ENCODE measurements around the gene SYS1. TPM values are rescaled to one million over a fixed set of nuclear protein-coding genes. Genes with fewer than 3 reads are reported as not detected.
A peak's percentile ranks its signal among the peaks of the same experiment; 100 is the strongest.

Gene SYS1
- total RNA-seq, 1 donor, result 31.8 TPM

DNA sequence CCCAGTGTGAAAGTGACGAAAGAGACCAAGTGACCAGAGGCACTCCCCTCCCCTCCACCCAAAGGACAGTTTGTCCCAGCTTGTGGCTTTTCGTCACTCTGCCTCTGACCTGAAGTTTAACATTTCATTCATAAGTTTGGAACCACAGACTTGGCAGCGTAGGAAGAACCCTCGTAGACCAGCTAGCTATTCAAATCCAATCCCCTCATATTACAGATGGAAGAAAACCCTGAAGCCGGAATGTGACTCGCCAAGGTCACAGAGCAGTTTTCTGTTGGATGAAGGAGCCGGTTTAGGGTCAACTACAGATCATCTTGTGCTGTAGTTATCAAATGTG is 3.9 kb upstream of the SYS1 start:
- Histone ChIP-seq H4K20me1 (ENCODE audit: insufficient read depth, low read length) (peaks cover 5% of the 10 kb centered on the region), H3K79me2 (ENCODE audit: insufficient read depth, low read length) (peaks cover 8% of the 10 kb centered on the region), H3K27me3 (ENCODE audit: insufficient read depth, low read length) (no peaks in the 10 kb centered on the region), H3K9me3 (ENCODE audit: low read depth, low read length) (no peaks in the 10 kb centered on the region), H2AFZ (ENCODE audit: low read length) (no peak overlapping the region), H3K4me2 (ENCODE audit: insufficient read depth, low read length) (peak overlapping the region; percentile 68), H3K36me3 (ENCODE audit: insufficient read depth, low read length) (no peaks in the 10 kb centered on the region), H3K27ac (ENCODE audit: low read depth, low read length) (peak overlapping the region; percentile 89), H3K4me1 (ENCODE audit: insufficient read depth, low read length) (peaks cover 66% of the 10 kb centered on the region), H3K4me3 (ENCODE audit: insufficient read depth, low read length) (peak overlapping the region; percentile 6)
- DNase-seq (ENCODE audit: insufficient read length, low spot score, missing footprints), result peak; percentile 73
- TF ChIP-seq, protein P1, sequence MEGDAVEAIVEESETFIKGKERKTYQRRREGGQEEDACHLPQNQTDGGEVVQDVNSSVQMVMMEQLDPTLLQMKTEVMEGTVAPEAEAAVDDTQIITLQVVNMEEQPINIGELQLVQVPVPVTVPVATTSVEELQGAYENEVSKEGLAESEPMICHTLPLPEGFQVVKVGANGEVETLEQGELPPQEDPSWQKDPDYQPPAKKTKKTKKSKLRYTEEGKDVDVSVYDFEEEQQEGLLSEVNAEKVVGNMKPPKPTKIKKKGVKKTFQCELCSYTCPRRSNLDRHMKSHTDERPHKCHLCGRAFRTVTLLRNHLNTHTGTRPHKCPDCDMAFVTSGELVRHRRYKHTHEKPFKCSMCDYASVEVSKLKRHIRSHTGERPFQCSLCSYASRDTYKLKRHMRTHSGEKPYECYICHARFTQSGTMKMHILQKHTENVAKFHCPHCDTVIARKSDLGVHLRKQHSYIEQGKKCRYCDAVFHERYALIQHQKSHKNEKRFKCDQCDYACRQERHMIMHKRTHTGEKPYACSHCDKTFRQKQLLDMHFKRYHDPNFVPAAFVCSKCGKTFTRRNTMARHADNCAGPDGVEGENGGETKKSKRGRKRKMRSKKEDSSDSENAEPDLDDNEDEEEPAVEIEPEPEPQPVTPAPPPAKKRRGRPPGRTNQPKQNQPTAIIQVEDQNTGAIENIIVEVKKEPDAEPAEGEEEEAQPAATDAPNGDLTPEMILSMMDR (IDR thresholded peaks at IDR 0.05; ENCODE audit: extremely low read depth, low read depth, low read length), result no peak

DNA sequence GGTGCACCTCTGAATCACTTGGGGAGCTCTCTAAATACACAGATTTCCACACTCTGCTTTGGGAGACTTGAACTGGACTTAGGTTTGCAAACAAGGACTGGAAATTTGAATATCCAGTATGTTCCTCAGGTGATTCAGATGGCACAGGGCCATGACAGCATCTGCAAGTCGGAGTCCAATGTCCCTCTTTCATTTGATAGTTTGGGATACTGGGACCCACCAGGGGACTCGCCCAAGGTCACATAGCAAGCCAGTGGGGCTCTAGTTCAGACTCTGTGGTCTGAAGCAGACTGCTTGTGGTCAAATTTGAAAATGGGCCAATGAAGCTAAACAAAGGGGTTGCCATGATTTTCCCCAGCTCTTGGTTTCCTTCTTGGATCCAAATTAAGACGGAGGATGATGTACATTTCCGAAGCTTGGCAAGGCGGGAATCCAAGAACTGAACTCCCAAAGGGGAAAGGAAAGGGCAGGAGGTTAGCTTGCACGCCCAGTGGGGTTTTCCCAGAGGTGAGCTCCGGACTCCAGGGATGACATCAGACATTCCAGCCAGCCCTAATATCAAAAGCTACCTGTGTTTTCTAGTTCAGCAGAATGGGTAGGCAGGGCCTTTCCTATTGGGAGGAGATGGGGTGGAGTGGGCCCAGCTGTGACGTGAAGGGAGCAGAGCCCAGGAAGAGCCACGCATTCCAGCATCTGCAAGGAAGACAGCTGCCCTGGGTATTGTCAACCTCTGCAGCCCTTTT is 3.4 kb upstream of the SYS1 start:
- peak; percentile 54 for DNase-seq (ENCODE audit: insufficient read length, low spot score, missing footprints)
- no peaks in the 10 kb centered on the region for H3K9me3 ChIP-seq (ENCODE audit: low read depth, low read length)
- H3K4me3 ChIP-seq (ENCODE audit: insufficient read depth, low read length), result peak overlapping the region; percentile 6
- H2AFZ ChIP-seq (ENCODE audit: low read length), result no peak overlapping the region
- peaks cover 11% of the 10 kb centered on the region for H3K79me2 ChIP-seq (ENCODE audit: insufficient read depth, low read length)
- peak overlapping the region; percentile 68 for H3K4me2 ChIP-seq (ENCODE audit: insufficient read depth, low read length)
- peaks cover 62% of the 10 kb centered on the region for H3K4me1 ChIP-seq (ENCODE audit: insufficient read depth, low read length)
- peak overlapping the region; percentile 89 for H3K27ac ChIP-seq (ENCODE audit: low read depth, low read length)
- TF ChIP-seq, protein P1 (IDR thresholded peaks at IDR 0.05; ENCODE audit: extremely low read depth, low read depth, low read length), result no peak
- no peaks in the 10 kb centered on the region for H3K27me3 ChIP-seq (ENCODE audit: insufficient read depth, low read length)
- peaks cover 5% of the 10 kb centered on the region for H4K20me1 ChIP-seq (ENCODE audit: insufficient read depth, low read length)
- no peaks in the 10 kb centered on the region for H3K36me3 ChIP-seq (ENCODE audit: insufficient read depth, low read length)

DNA sequence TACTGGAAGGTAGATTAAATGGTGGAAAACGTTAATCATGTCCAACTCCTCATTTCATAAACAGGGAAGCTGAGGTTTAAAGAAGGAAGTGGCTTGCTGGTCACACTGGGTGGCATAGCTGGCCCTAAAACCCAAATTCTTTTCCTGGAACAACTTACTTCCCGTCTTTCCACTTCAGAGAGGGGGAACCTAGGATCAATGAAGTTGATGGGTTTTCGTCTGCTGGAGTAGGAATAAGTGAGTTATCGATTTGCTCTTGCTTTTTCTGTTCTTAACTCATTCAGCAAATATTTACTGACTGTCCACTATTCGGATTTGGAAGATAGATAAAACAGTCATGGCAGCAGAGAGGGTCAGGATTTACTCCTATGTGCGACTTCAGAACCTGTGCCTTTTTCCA is 1.2 kb upstream of the SYS1 start:
- no peak for DNase-seq (ENCODE audit: insufficient read length, low spot score, missing footprints)
- Histone ChIP-seq H3K36me3 (ENCODE audit: insufficient read depth, low read length) (peaks cover 10% of the 10 kb centered on the region), H4K20me1 (ENCODE audit: insufficient read depth, low read length) (peaks cover 5% of the 10 kb centered on the region), H3K9me3 (ENCODE audit: low read depth, low read length) (no peaks in the 10 kb centered on the region), H3K4me3 (ENCODE audit: insufficient read depth, low read length) (no peak overlapping the region), H2AFZ (ENCODE audit: low read length) (no peak overlapping the region), H3K27ac (ENCODE audit: low read depth, low read length) (no peak overlapping the region), H3K27me3 (ENCODE audit: insufficient read depth, low read length) (no peaks in the 10 kb centered on the region), H3K4me2 (ENCODE audit: insufficient read depth, low read length) (no peak overlapping the region), H3K4me1 (ENCODE audit: insufficient read depth, low read length) (peaks cover 49% of the 10 kb centered on the region), H3K79me2 (ENCODE audit: insufficient read depth, low read length) (peaks cover 24% of the 10 kb centered on the region)
- TF ChIP-seq, protein P1 (IDR thresholded peaks at IDR 0.05; ENCODE audit: extremely low read depth, low read depth, low read length), result no peak

DNA sequence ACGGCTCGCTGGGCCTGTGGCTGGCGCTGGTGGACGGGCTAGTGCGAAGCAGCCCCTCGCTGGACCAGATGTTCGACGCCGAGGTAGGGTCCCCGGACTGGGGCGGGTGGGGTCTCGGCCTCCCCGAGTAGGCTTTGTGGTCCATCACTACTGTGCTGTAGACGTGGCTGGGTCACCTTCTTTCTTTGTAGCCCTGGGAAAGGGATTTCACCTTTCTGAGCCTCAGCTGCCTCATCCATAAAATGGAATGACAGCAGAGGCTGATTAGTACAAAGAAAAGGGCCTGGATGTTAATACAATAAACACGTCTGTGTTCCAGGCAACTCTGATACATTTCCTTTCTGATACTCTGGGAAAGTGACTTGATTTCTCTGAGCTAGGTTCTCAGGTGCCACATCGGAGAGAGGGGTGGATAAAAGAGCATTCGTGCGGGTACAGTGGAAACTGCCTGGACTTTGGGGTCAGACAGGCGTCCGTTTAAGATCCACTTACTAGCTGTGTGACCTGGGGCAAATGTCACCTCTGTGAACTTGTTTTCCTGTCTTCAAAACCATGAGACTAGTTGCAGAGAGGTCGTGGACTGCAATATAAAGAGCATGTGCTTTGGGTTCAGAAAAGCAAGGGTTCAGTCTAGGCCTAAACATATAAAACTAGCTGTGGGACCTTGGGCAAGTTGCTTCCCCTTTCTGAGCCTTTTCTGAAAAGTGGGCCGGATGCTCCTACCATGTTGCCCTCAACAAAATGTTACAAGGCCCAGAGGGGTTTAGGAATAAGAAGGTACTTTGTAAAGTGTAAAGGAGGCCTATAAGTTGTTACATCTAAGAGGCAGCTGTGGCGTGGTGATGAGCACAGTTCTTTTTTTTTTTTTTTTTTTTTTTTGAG is 896 bp downstream of the SYS1 start:
- Histone ChIP-seq H3K27ac (ENCODE audit: low read depth, low read length) (peak overlapping the region; percentile 89), H3K27me3 (ENCODE audit: insufficient read depth, low read length) (no peaks in the 10 kb centered on the region), H3K79me2 (ENCODE audit: insufficient read depth, low read length) (peaks cover 25% of the 10 kb centered on the region), H3K4me2 (ENCODE audit: insufficient read depth, low read length) (peak overlapping the region; percentile 96), H3K36me3 (ENCODE audit: insufficient read depth, low read length) (peaks cover 23% of the 10 kb centered on the region), H3K4me1 (ENCODE audit: insufficient read depth, low read length) (peaks cover 33% of the 10 kb centered on the region), H4K20me1 (ENCODE audit: insufficient read depth, low read length) (peaks cover 5% of the 10 kb centered on the region), H3K4me3 (ENCODE audit: insufficient read depth, low read length) (peak overlapping the region; percentile 83), H2AFZ (ENCODE audit: low read length) (peak overlapping the region; percentile 89), H3K9me3 (ENCODE audit: low read depth, low read length) (no peaks in the 10 kb centered on the region)
- TF ChIP-seq, protein P1 (IDR thresholded peaks at IDR 0.05; ENCODE audit: extremely low read depth, low read depth, low read length), result no peak
- peak; percentile 56 for DNase-seq (ENCODE audit: insufficient read length, low spot score, missing footprints)

Data from osteoblast (primary cell).